Dermis lymphatic vessel endothelial cell (primary cell): ENCODE results near the gene PUSL1. TPM values are rescaled to one million over a fixed set of nuclear protein-coding genes. Genes with fewer than 3 reads are reported as not detected.

Experiments
- total RNA-seq: library from RNA; depleted of rRNA; stranded (reverse); fragments of >200 nt; gene quantifications from 2 replicates; pipeline ENCODE4 v1.2.1, GENCODE V29; 2014

PUSL1 gene
- total RNA-seq: 7.3 and 8.6 TPM in 2 replicates

GRCh38 chr1:1307923-1308755, at the start of gene PUSL1, which contains the start of gene ACAP3:
PUSL1 (plus strand) TSS chr1:1308597; CDS start chr1:1308644, 47 bp downstream.
ACAP3 (minus strand) TSS chr1:1307930; CDS start chr1:1307815, 115 bp downstream.

GRCh38 chr1:1273512-1274298, 34.7 kb upstream of the PUSL1 start, which contains the start of gene UBE2J2:
UBE2J2 (minus strand) TSS chr1:1273854; CDS start chr1:1267992, 5,862 bp downstream.

GRCh38 chr1:1324524-1325287, 16.3 kb downstream of the PUSL1 start, which contains the start of the genes CPTP and INTS11:
CPTP (plus strand) TSS chr1:1324802; CDS start chr1:1326911, 2,109 bp downstream.
INTS11 (minus strand) TSS chr1:1324660; CDS start chr1:1324608, 52 bp downstream.

GRCh38 chr1:1331068-1331965, 22.9 kb downstream of the PUSL1 start, which contains the start of gene TAS1R3:
TAS1R3 (plus strand) TSS chr1:1331280; CDS start chr1:1331346, 66 bp downstream.

GRCh38 chr1:1349256-1350012, 41.0 kb downstream of the PUSL1 start, which contains the start of gene DVL1:
DVL1 (minus strand) TSS chr1:1349418; CDS start chr1:1349065, 353 bp downstream.

GRCh38 chr1:1358433-1359271, 50.3 kb downstream of the PUSL1 start, which contains the start of gene MXRA8:
MXRA8 (minus strand) TSS chr1:1358555; CDS start chr1:1358504, 51 bp downstream.

Other genes with a start within 250 kb of the PUSL1 start
- not detected in 2 replicates for gene RNF223, start 234.3 kb upstream of the PUSL1 start, total RNA-seq
- 4.7 and 6.1 TPM in 2 replicates for gene C1orf159, start 192.5 kb upstream of the PUSL1 start, total RNA-seq
- not detected in 2 replicates for gene TTLL10, start 134.7 kb upstream of the PUSL1 start, total RNA-seq
- 0.11 TPM in 1 of 2 replicates, not detected in the other for gene TNFRSF18, start 102.0 kb upstream of the PUSL1 start, total RNA-seq
- 1.2 and 1.7 TPM in 2 replicates for gene TNFRSF4, start 94.4 kb upstream of the PUSL1 start, total RNA-seq
- gene SDF4, start 76.6 kb upstream of the PUSL1 start, total RNA-seq: 79.1 and 94.0 TPM in 2 replicates
- gene B3GALT6, start 76.4 kb upstream of the PUSL1 start, total RNA-seq: 21.3 and 23.4 TPM in 2 replicates
- gene C1QTNF12, start 61.9 kb upstream of the PUSL1 start, total RNA-seq: 0.09 and 0.22 TPM in 2 replicates
- 27.4 and 32.7 TPM in 2 replicates for gene UBE2J2, start 34.7 kb upstream of the PUSL1 start, total RNA-seq
- 0.22 and 0.26 TPM in 2 replicates for gene SCNN1D, start 28.2 kb upstream of the PUSL1 start, total RNA-seq
- 14.3 and 14.4 TPM in 2 replicates for gene ACAP3, start 667 bp upstream of the PUSL1 start, total RNA-seq
- gene INTS11, start 16.1 kb downstream of the PUSL1 start, total RNA-seq: 51.3 and 52.0 TPM in 2 replicates
- gene CPTP, start 16.2 kb downstream of the PUSL1 start, total RNA-seq: 11.7 and 14.0 TPM in 2 replicates
- 0.09 and 0.11 TPM in 2 replicates for gene TAS1R3, start 22.7 kb downstream of the PUSL1 start, total RNA-seq
- gene DVL1, start 40.8 kb downstream of the PUSL1 start, total RNA-seq: 31.0 and 35.3 TPM in 2 replicates
- 0.09 and 0.98 TPM in 2 replicates for gene MXRA8, start 50.0 kb downstream of the PUSL1 start, total RNA-seq
- gene AURKAIP1, start 66.6 kb downstream of the PUSL1 start, total RNA-seq: 67.6 and 68.1 TPM in 2 replicates
- gene CCNL2, start 90.7 kb downstream of the PUSL1 start, total RNA-seq: 68.4 and 96.8 TPM in 2 replicates
- gene MRPL20, start 98.7 kb downstream of the PUSL1 start, total RNA-seq: 86.6 and 91.1 TPM in 2 replicates
- gene ANKRD65, start 112.7 kb downstream of the PUSL1 start, total RNA-seq: 0.11 and 0.34 TPM in 2 replicates
- 4.2 and 13.1 TPM in 2 replicates for gene VWA1, start 127.1 kb downstream of the PUSL1 start, total RNA-seq
- 0.11 and 0.52 TPM in 2 replicates for gene ATAD3C, start 141.1 kb downstream of the PUSL1 start, total RNA-seq
- gene ATAD3B, start 163.2 kb downstream of the PUSL1 start, total RNA-seq: 12.4 and 20.0 TPM in 2 replicates
- gene ATAD3A, start 203.6 kb downstream of the PUSL1 start, total RNA-seq: 13.1 and 19.4 TPM in 2 replicates
- gene TMEM240, start 232.0 kb downstream of the PUSL1 start, total RNA-seq: 1.2 TPM in 2 replicates